Prostate gland (tissue), 2 donors: ENCODE results near the gene NAALADL2. TPM values are rescaled to one million over a fixed set of nuclear protein-coding genes. Genes with fewer than 3 reads are reported as not detected.

Source experiments
- DNase-seq: peaks from one replicate; pipeline ENCODE4 v3.0.0-alpha.2; 2019; ENCODE audit warnings: low spot score
- H3K27ac ChIP-seq, 2 donors: fragments of 200-600 bp; sonication (generic); 2 replicates each; pipeline ENCODE4 v1.5.1; 2017 to 2019
- H3K27me3 ChIP-seq: fragments of 200-600 bp; sonication (generic); replicated peaks from 2 replicates; pipeline ENCODE4 v1.5.1; 2019; ENCODE audit not compliant: insufficient read depth
- H3K36me3 ChIP-seq, 2 donors: fragments of 200-600 bp; sonication (generic); 1 replicate in 1 of 2; 2 replicates in 1 of 2; pipeline versions ENCODE4 v1.5.1 to v1.8.1; 2017 to 2019
- H3K4me1 ChIP-seq: fragments of 200-600 bp; sonication (generic); replicated peaks from 2 replicates; pipeline ENCODE4 v1.5.1; 2019
- H3K4me3 ChIP-seq, 2 donors: fragments of 200-600 bp; sonication (generic); 2 replicates each; pipeline ENCODE4 v1.5.1; 2017 to 2019
- H3K9me3 ChIP-seq: fragments of 200-600 bp; sonication (generic); 2 replicates; pipeline ENCODE4 v1.5.1; 2017
- POLR2A ChIP-seq: fragments of 450-650 bp; IDR thresholded peaks from one replicate; pipeline ENCODE4 v1.6.1; 2016; ENCODE audit warnings: antibody characterized with exemption, mild to moderate bottlenecking
- POLR2AphosphoS5 ChIP-seq: sonication (generic); formaldehyde crosslinking; IDR thresholded peaks from one replicate; pipeline ENCODE4 v1.6.1; 2017; ENCODE audit warnings: antibody characterized with exemption
- WGBS: methylation state at CpG from one replicate; pipeline ENCODE4 v1.1.5; 2018; 5-methylcytosine and 5-hydroxymethylcytosine counted together
- intact Hi-C: fragments of 100-400 bp; cut with DNase I; formaldehyde crosslinking; loops from one replicate; pipeline ENCODE4 v1.14.2; 2022
- total RNA-seq, 2 donors: library from RNA; depleted of rRNA; stranded (reverse); fragments of >200 nt; gene quantifications; one replicate each; pipeline ENCODE4 v1.1.0, GENCODE V29; 2016
- TF ChIP-seq, protein P1 (sequence below), 4 experiments: fragments of 200-600 bp in 2 of 4; fragments of 450-650 bp in 2 of 4; sonication (generic) in 2 of 4; IDR thresholded peaks; 1 replicate in 3 of 4; 2 replicates in 1 of 4; pipeline ENCODE4 v1.5.1; 2016 to 2019; ENCODE audit warnings: antibody characterized with exemption in 4 of 4, mild to moderate bottlenecking in 2 of 4, moderate library complexity in 2 of 4

The NAALADL2 gene
- total RNA-seq, 2 donors from 2014 or later = 12.2 to 20.2 TPM

GRCh38 chr3:174938102-174938501, 79.0 kb downstream of the NAALADL2 start:
- Histone ChIP-seq H3K36me3 (no peaks in the 10 kb centered on the region), H3K27ac (no peak overlapping the region), H3K4me1 (no peaks in the 10 kb centered on the region), H3K27me3 (no peaks in the 10 kb centered on the region), H3K9me3 (no peaks in the 10 kb centered on the region), H3K4me3 (no peak overlapping the region)
- no peak for DNase-seq
- 78% methylated on average over 4 of the region's 4 CpGs for WGBS
- intact Hi-C loops = no loop called here
- TF ChIP-seq, protein P1, sequence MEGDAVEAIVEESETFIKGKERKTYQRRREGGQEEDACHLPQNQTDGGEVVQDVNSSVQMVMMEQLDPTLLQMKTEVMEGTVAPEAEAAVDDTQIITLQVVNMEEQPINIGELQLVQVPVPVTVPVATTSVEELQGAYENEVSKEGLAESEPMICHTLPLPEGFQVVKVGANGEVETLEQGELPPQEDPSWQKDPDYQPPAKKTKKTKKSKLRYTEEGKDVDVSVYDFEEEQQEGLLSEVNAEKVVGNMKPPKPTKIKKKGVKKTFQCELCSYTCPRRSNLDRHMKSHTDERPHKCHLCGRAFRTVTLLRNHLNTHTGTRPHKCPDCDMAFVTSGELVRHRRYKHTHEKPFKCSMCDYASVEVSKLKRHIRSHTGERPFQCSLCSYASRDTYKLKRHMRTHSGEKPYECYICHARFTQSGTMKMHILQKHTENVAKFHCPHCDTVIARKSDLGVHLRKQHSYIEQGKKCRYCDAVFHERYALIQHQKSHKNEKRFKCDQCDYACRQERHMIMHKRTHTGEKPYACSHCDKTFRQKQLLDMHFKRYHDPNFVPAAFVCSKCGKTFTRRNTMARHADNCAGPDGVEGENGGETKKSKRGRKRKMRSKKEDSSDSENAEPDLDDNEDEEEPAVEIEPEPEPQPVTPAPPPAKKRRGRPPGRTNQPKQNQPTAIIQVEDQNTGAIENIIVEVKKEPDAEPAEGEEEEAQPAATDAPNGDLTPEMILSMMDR (IDR thresholded peaks at IDR 0.05) = no peak
- TF ChIP-seq POLR2A (no peak), POLR2AphosphoS5 (no peak)

GRCh38 chr3:174940151-174940550, 81.0 kb downstream of the NAALADL2 start:
- 94% methylated on average over 2 of the region's 2 CpGs for WGBS
- H3K9me3 ChIP-seq = no peaks in the 10 kb centered on the region
- H3K4me1 ChIP-seq = no peaks in the 10 kb centered on the region
- H3K27me3 ChIP-seq = no peaks in the 10 kb centered on the region
- TF ChIP-seq, protein P1 (IDR thresholded peaks at IDR 0.05) = no peak
- TF ChIP-seq POLR2AphosphoS5 = no peak
- TF ChIP-seq POLR2A = no peak
- no peak for DNase-seq
- intact Hi-C loops = no loop called here
- no peak overlapping the region for H3K27ac ChIP-seq
- no peak overlapping the region for H3K4me3 ChIP-seq
- no peaks in the 10 kb centered on the region for H3K36me3 ChIP-seq

- Histone ChIP-seq H3K27me3 (no peaks in the 10 kb centered on the region), H3K4me1 (no peaks in the 10 kb centered on the region), H3K9me3 (no peaks in the 10 kb centered on the region), H3K36me3 (no peaks in the 10 kb centered on the region), H3K27ac (no peak overlapping the region), H3K4me3 (no peak overlapping the region)
- intact Hi-C loops = no loop called here
- DNase-seq = no peak
- WGBS = 83% methylated on average over 2 of the region's 2 CpGs
- TF ChIP-seq, protein P1 (IDR thresholded peaks at IDR 0.05) = no peak
- no peak for TF ChIP-seq POLR2A
Measured at GRCh38 chr3:174945276-174945675, 86.1 kb downstream of the NAALADL2 start.

DNA sequence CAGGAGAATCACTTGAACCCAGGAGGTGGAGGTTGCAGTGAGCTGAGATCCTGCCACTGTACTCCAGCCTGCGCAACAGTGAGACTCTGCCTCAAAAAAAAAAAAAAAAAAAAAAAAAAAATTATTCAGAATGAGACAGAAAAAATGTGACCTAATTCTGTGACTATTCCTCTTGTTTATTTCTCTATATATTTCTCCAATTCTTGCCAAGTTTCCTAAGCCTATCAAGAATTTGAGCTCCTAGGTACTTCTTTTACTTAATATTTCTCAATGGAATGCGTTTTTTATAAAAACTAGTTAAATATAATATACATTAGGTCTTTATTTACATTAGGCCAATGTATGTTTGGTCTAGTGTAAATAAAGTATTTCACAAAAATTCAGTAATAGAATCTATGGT, 86.8 kb downstream of the NAALADL2 start:
- Histone ChIP-seq H3K27me3 (no peaks in the 10 kb centered on the region), H3K36me3 (no peaks in the 10 kb centered on the region), H3K4me1 (no peaks in the 10 kb centered on the region), H3K4me3 (no peak overlapping the region), H3K27ac (no peak overlapping the region), H3K9me3 (no peaks in the 10 kb centered on the region)
- 98% methylated on average over 2 of the region's 2 CpGs for WGBS
- intact Hi-C loops = no loop called here
- no peak for DNase-seq
- TF ChIP-seq POLR2A = no peak
- TF ChIP-seq, protein P1 (IDR thresholded peaks at IDR 0.05) = no peak
- TF ChIP-seq POLR2AphosphoS5 = no peak

DNA sequence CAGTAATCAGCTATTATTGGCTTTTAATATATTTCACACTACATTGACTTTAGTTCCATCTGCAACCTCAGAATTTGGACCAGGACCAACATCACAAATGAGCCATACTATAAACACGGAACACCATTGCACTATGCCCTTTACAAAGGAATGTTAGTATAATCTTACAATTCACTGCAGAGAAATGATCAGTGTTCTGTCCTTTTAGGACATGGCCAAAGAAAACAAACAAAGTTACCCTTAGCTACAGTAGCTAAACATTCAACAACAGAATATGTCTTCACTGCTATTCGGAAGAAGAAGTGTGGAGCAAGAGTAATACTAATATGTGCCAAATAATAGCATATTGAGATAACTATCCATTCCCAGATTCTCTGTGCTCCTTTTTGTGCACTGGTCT, 90.4 kb downstream of the NAALADL2 start:
- H3K36me3 ChIP-seq = no peaks in the 10 kb centered on the region
- intact Hi-C loops = no loop called here
- WGBS = 18% methylated on average over 2 of the region's 2 CpGs
- H3K4me1 ChIP-seq = no peaks in the 10 kb centered on the region
- H3K27me3 ChIP-seq = no peaks in the 10 kb centered on the region
- H3K9me3 ChIP-seq = no peaks in the 10 kb centered on the region
- H3K4me3 ChIP-seq = no peak overlapping the region
- no peak overlapping the region for H3K27ac ChIP-seq
- TF ChIP-seq, protein P1 (IDR thresholded peaks at IDR 0.05) = no peak
- no peak for TF ChIP-seq POLR2AphosphoS5
- TF ChIP-seq POLR2A = no peak
- DNase-seq = no peak
